ENCODE measurements around the gene NFIB. TPM values are rescaled to one million over a fixed set of nuclear protein-coding genes. Genes with fewer than 3 reads are reported as not detected.

Gene NFIB
- total and polyA plus RNA-seq, 2 of the 4 experiments (the other 2 are of a cell fraction) = 1.4 to 2.0 TPM

GRCh38 chr9:14077672-14078071, 236.3 kb downstream of the NFIB start:
- Histone ChIP-seq H3K36me3 (ENCODE audit: control insufficient read depth, insufficient read depth, low read length) (no peaks in the 10 kb centered on the region), H3K56ac (ENCODE audit: extremely low read depth, insufficient read depth, low read length) (no peak overlapping the region), H2AFZ (replicated peaks; ENCODE audit: low read length, poor library complexity) (no peak overlapping the region), H2BK15ac (ENCODE audit: low read depth, low read length) (no peak overlapping the region), H2BK5ac (ENCODE audit: low read depth, low read length, poor library complexity, severe bottlenecking) (no peak overlapping the region), H4K8ac (ENCODE audit: low read depth in 2 of 2, low read length in 2 of 2) (no peak overlapping the region), H2AK9ac (replicated peaks; ENCODE audit: low read depth, low read length, poor library complexity) (no peak overlapping the region), H3K4me3 (ENCODE audit: insufficient read depth, low read depth, low read length) (no peak overlapping the region), H3K14ac (replicated peaks; ENCODE audit: low read depth, low read length) (no peak overlapping the region), H3K9me3 (ENCODE audit: control insufficient read depth, insufficient read depth, low read length) (no peaks in the 10 kb centered on the region), H4K5ac (ENCODE audit: low read depth, low read length) (no peak overlapping the region), H3K27me3 (ENCODE audit: control insufficient read depth, insufficient read depth, low read length) (peaks cover 2% of the 10 kb centered on the region; the same call in 1 of the 2 replicates), H2AK5ac (ENCODE audit: low read depth, low read length) (no peak overlapping the region), H3K4me2 (ENCODE audit: low read depth, low read length) (no peak overlapping the region), H3K9me1 (ENCODE audit: insufficient read depth, low read length) (no peaks in the 10 kb centered on the region), H2BK120ac (ENCODE audit: low read depth, low read length) (no peak overlapping the region), H3K18ac (ENCODE audit: low read depth, low read length) (no peak overlapping the region), H4K91ac (ENCODE audit: insufficient read depth, low read depth, low read length) (no peak overlapping the region), H3K4me1 (ENCODE audit: control insufficient read depth, insufficient read depth, low read length) (peaks cover 2% of the 10 kb centered on the region; the same call in 1 of the 2 replicates), H2BK20ac (ENCODE audit: low read depth, low read length) (no peak overlapping the region), H3K4ac (ENCODE audit: low read depth, low read length) (no peak overlapping the region), H3K79me1 (ENCODE audit: low read depth in 1 of 2, low read length in 2 of 2) (no peaks in the 10 kb centered on the region), H3K23ac (ENCODE audit: low read depth, low read length) (no peak overlapping the region), H3K27ac (ENCODE audit: insufficient read depth, low read length) (no peak overlapping the region), H4K20me1 (ENCODE audit: insufficient read depth, low read length) (no peaks in the 10 kb centered on the region), H3K9ac (ENCODE audit: low read depth, low read length) (no peak overlapping the region)
- no TSS peak for BruUV-seq (replicated peaks)
- ChIA-PET POLR2A (ENCODE audit: unreplicated experiment) (no interaction called here), CTCF (no interaction called here)
- dilution Hi-C loops (cut with HindIII; ENCODE audit: low sequenced_read_pairs, unreplicated experiment) (no loop called here), intact Hi-C loops (cut with micrococcal nuclease) (no loop called here), in situ Hi-C loops (cut with MboI; ENCODE audit: low sequenced_read_pairs) (no loop called here)
- TF ChIP-seq RAD21 (IDR thresholded peaks at IDR 0.05; ENCODE audit: low read length) = no peak
- TF ChIP-seq CEBPB (IDR thresholded peaks at IDR 0.05; ENCODE audit: low read depth, low read length) = no peak
- no peak for TF ChIP-seq MXI1 (IDR thresholded peaks at IDR 0.05; ENCODE audit: borderline replicate concordance, low read depth, low read length)
- ATAC-seq (ENCODE audit: low read depth) = no peak
- no CpG with 5 or more reads among the region's 4 CpGs for WGBS, 2 experiments (ENCODE audit: extremely low coverage in 2 of 2, insufficient read length in 1 of 2)
- DNase-seq = no peak
